Epithelial cell of esophagus (primary cell): ENCODE results near the gene MED12.

Source experiments
- DNase-seq: peaks from one replicate; pipeline ENCODE4 v3.0.0; 2010; ENCODE audit warnings: low read depth
- H3K4me3 ChIP-seq: 2 replicates; pipeline ENCODE4 v1.5.1; 2011; ENCODE audit warnings: mild to moderate bottlenecking, low read length, control low read depth
- TF ChIP-seq, protein P1 (sequence below): IDR thresholded peaks from 2 replicates; pipeline ENCODE4 v1.5.1; 2011; ENCODE audit warnings: low read depth, mild to moderate bottlenecking, low read length, control low read depth, inconsistent platforms; ENCODE audit not compliant: insufficient read depth; ENCODE audit errors: missing control alignments

MED12 gene

DNA sequence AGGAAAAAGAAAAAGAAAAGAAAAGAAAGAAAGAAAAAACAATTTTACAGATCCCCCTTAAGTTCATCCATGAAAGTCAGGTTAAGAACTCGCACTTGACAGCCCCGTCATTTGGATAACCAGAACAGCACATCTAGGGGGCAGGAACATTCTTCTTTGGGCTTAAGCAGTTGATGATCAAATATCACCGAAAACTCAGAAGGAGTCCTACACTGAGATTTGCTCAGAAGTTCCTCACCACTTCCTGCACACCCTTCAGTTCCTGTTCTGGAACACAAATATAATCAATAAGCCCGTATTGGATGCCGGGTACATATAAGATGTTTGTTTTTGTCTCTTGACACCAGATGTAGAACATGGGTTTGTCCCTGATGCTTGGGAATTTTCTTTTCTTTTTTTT, 40.9 kb downstream of the MED12 start:
- TF ChIP-seq, protein P1, sequence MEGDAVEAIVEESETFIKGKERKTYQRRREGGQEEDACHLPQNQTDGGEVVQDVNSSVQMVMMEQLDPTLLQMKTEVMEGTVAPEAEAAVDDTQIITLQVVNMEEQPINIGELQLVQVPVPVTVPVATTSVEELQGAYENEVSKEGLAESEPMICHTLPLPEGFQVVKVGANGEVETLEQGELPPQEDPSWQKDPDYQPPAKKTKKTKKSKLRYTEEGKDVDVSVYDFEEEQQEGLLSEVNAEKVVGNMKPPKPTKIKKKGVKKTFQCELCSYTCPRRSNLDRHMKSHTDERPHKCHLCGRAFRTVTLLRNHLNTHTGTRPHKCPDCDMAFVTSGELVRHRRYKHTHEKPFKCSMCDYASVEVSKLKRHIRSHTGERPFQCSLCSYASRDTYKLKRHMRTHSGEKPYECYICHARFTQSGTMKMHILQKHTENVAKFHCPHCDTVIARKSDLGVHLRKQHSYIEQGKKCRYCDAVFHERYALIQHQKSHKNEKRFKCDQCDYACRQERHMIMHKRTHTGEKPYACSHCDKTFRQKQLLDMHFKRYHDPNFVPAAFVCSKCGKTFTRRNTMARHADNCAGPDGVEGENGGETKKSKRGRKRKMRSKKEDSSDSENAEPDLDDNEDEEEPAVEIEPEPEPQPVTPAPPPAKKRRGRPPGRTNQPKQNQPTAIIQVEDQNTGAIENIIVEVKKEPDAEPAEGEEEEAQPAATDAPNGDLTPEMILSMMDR = no peak

GRCh38 chrX:71160475-71160874, 42.1 kb downstream of the MED12 start:
- H3K4me3 ChIP-seq = no peak overlapping the region
- DNase-seq = peak; percentile 32
- TF ChIP-seq, protein P1 = no peak

More for the DNA sequence above, 40.9 kb downstream of the MED12 start:
- DNase-seq = no peak
- no peak overlapping the region for H3K4me3 ChIP-seq

- no peak overlapping the region for H3K4me3 ChIP-seq
Measured at GRCh38 chrX:71162981-71163380, 44.6 kb downstream of the MED12 start.

DNA sequence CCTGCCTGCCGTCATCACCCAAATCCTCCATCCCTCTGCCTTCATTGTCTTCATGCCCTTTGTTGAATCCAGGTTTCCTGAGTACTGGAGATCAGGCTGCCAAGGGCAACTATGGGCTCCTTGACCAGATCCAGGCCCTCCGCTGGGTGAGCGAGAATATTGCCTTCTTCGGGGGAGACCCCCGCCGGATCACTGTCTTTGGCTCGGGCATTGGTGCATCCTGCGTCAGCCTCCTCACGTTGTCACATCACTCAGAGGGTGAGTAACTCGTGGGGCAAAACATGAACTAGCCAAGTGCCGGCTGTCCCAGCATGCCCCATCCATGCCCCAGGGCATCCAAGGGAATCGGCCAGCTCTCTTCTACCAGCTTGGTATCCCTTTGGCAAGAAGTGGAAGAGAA, 45.7 kb downstream of the MED12 start:
- TF ChIP-seq, protein P1 = no peak
- no peak overlapping the region for H3K4me3 ChIP-seq
- peak; percentile 59 for DNase-seq

More at GRCh38 chrX:71162981-71163380, 44.6 kb downstream of the MED12 start:
- TF ChIP-seq, protein P1 = no peak
- no peak for DNase-seq

DNA sequence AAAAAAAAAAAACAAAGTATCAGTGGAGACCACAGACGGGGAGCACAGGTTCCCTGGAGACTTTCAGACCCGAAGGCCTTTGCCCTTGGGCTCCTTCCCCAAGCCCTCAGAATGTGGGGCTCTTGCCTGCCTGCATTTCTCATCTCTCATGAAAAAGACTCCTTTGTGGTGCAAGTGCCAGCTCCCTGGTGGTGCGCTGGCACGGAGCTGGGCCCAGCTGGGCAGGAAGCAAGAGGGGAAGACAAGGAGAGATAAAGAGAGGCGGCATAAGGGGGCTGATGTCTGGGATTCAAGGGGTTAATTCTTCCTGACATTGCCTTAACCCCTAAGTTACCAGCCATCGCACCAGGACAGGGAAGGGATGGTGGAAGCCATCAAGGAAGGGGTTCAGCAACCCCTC, 48.1 kb downstream of the MED12 start:
- no peak overlapping the region for H3K4me3 ChIP-seq
- no peak for DNase-seq
- TF ChIP-seq, protein P1 = no peak

GRCh38 chrX:71167031-71167781, 48.8 kb downstream of the MED12 start:
- no peak overlapping the region for H3K4me3 ChIP-seq
- DNase-seq = no peak
- TF ChIP-seq, protein P1 = no peak

DNA sequence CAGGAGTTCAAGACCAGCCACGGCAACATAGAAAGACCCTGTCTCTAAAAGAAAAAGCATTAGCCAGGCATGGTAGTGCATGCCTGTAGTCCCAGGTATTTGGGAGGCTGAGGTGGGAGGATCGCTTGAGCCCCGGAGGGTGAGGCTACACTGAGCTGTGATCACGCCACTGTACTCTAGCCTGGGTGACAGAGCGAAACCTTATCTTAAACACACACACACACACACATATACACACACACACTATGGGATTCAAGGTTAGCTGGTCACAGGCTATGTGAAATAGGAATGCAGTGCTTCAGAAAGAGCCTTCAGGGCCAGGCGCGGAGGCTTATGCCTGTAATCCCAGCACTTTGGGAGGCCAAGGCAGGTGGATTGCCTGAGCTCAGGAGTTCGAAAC, 49.7 kb downstream of the MED12 start:
- no peak overlapping the region for H3K4me3 ChIP-seq
- no peak for DNase-seq
- TF ChIP-seq, protein P1 = no peak
